Neural progenitor cell (in vitro differentiated cells): ENCODE data around the gene SCN9A.

ENCODE experiments used
- CTCF ChIP-seq: fragments of 200-600 bp; sonication (generic); IDR thresholded peaks from 2 replicates; pipeline ENCODE4 v1.5.1; 2017; ENCODE audit warnings: antibody characterized with exemption, mild to moderate bottlenecking
- EZH2 ChIP-seq: fragments of 200-600 bp; sonication (generic); IDR thresholded peaks from 2 replicates; pipeline ENCODE4 v1.6.1; 2017; ENCODE audit warnings: antibody characterized with exemption, mild to moderate bottlenecking, moderate library complexity

- TF ChIP-seq EZH2 (no peak), CTCF (no peak)
Measured at GRCh38 chr2:166338831-166339339, 36.9 kb downstream of the SCN9A start.
